ENCODE measurements around the gene MLIP. TPM values are rescaled to one million over a fixed set of nuclear protein-coding genes. Genes with fewer than 3 reads are reported as not detected.

MLIP gene
- total and polyA plus RNA-seq, 2 of the 13 experiments (the other 11 are each of a cell fraction or from before 2014, with no cell fraction given) = 0.08 to 0.33 TPM

DNA sequence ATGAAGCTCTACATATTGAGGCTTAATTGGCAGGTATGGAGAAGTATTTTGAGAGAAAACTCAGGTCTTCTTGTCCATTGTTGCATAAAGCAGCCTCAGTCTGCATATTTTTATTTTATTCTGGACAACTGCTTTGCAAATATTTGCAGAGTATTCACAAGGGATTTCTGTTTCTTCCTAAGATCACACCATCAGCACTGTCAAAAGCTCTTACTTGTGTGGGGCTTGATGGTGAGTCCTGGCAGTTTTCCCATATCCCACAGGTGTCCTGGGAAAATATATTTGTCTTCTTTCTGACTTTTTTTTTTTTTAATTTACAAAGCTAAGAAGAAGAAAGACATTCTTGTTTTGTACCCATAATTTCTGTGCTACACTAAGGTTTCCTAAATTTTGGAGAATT lies 16.9 kb upstream of the MLIP start:
- in situ Hi-C loops (cut with HindIII; ENCODE audit: extremely low pct_ligation_motif_present, low pct_unique_long_range_greater_than_20kb) = no loop called here
- H3K9ac ChIP-seq (ENCODE audit: insufficient read depth, low read depth, low read length) = no peak overlapping the region
- no peak for FAIRE-seq

More for the DNA sequence above, 16.9 kb upstream of the MLIP start:
- H3K27me3 ChIP-seq (ENCODE audit: control insufficient read depth in 1 of 2, insufficient read depth in 2 of 2, low read length in 2 of 2) = no peaks in the 10 kb centered on the region
- no peak overlapping the region for H2AFZ ChIP-seq (ENCODE audit: low read length)
- H3K27ac ChIP-seq (ENCODE audit: extremely low read length, insufficient read depth, low read length) = no peak overlapping the region
- ChIA-PET CTCF (ENCODE audit: low intra/inter-chr PET ratio, low total read pairs) (no interaction called here), POLR2A (no interaction called here)
- intact Hi-C loops (cut with micrococcal nuclease; ENCODE audit: unreplicated experiment) = no loop called here
- no peaks in the 10 kb centered on the region for H3K79me2 ChIP-seq (ENCODE audit: insufficient read depth, low read length)
- TF ChIP-seq, protein P1, sequence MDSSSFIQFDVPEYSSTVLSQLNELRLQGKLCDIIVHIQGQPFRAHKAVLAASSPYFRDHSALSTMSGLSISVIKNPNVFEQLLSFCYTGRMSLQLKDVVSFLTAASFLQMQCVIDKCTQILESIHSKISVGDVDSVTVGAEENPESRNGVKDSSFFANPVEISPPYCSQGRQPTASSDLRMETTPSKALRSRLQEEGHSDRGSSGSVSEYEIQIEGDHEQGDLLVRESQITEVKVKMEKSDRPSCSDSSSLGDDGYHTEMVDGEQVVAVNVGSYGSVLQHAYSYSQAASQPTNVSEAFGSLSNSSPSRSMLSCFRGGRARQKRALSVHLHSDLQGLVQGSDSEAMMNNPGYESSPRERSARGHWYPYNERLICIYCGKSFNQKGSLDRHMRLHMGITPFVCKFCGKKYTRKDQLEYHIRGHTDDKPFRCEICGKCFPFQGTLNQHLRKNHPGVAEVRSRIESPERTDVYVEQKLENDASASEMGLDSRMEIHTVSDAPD (CRISPR knock-in tag; IDR thresholded peaks at IDR 0.05) = no peak
- TF ChIP-seq CREB1 (IDR thresholded peaks at IDR 0.05) = no peak
- TF ChIP-seq CREB1 (CRISPR knock-in tag; IDR thresholded peaks at IDR 0.05) = no peak
- TF ChIP-seq, protein P2, sequence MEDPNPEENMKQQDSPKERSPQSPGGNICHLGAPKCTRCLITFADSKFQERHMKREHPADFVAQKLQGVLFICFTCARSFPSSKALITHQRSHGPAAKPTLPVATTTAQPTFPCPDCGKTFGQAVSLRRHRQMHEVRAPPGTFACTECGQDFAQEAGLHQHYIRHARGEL (CRISPR knock-in tag; IDR thresholded peaks at IDR 0.05) = no peak
- no peak for TF ChIP-seq RARA (CRISPR knock-in tag; IDR thresholded peaks at IDR 0.05)
- TF ChIP-seq NRL (CRISPR knock-in tag; IDR thresholded peaks at IDR 0.05; ENCODE audit: borderline replicate concordance) = no peak
- TF ChIP-seq, protein P3, sequence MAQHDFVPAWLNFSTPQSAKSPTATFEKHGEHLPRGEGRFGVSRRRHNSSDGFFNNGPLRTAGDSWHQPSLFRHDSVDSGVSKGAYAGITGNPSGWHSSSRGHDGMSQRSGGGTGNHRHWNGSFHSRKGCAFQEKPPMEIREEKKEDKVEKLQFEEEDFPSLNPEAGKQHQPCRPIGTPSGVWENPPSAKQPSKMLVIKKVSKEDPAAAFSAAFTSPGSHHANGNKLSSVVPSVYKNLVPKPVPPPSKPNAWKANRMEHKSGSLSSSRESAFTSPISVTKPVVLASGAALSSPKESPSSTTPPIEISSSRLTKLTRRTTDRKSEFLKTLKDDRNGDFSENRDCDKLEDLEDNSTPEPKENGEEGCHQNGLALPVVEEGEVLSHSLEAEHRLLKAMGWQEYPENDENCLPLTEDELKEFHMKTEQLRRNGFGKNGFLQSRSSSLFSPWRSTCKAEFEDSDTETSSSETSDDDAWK (CRISPR knock-in tag; IDR thresholded peaks at IDR 0.05) = no peak
- TF ChIP-seq, protein P4, sequence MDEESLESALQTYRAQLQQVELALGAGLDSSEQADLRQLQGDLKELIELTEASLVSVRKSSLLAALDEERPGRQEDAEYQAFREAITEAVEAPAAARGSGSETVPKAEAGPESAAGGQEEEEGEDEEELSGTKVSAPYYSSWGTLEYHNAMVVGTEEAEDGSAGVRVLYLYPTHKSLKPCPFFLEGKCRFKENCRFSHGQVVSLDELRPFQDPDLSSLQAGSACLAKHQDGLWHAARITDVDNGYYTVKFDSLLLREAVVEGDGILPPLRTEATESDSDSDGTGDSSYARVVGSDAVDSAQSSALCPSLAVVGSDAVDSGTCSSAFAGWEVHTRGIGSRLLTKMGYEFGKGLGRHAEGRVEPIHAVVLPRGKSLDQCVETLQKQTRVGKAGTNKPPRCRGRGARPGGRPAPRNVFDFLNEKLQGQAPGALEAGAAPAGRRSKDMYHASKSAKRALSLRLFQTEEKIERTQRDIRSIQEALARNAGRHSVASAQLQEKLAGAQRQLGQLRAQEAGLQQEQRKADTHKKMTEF (CRISPR knock-in tag; IDR thresholded peaks at IDR 0.05) = no peak
- TF ChIP-seq SATB2 (CRISPR knock-in tag; IDR thresholded peaks at IDR 0.05) = no peak
- TF ChIP-seq ZNF10 (CRISPR knock-in tag; IDR thresholded peaks at IDR 0.05; ENCODE audit: borderline replicate concordance, low read depth) = no peak
- TF ChIP-seq PHF20 (CRISPR knock-in tag; IDR thresholded peaks at IDR 0.05) = no peak
- TF ChIP-seq ZNF670 (CRISPR knock-in tag; IDR thresholded peaks at IDR 0.05; ENCODE audit: borderline replicate concordance) = no peak
- DNase-seq (ENCODE audit: low spot score) (no peak), ATAC-seq (no peak)
- H3K9me3 ChIP-seq (ENCODE audit: low read length) = no peaks in the 10 kb centered on the region
- H3K4me1 ChIP-seq (ENCODE audit: insufficient read depth, low read length) = peaks cover 18% of the 10 kb centered on the region
- BruUV-seq (replicated peaks) = no TSS peak
- H3K36me3 ChIP-seq (replicated peaks in 1 of 2; ENCODE audit: control insufficient read depth in 1 of 2, insufficient read depth in 2 of 2, low read length in 2 of 2) = no peaks in the 10 kb centered on the region
- H3K4me3 ChIP-seq (replicated peaks in 1 of 3; ENCODE audit: insufficient read depth in 1 of 3, low read depth in 2 of 3, low read length in 3 of 3) = no peak overlapping the region
- no peak overlapping the region for H3K4me2 ChIP-seq (ENCODE audit: low read depth, low read length)
- no peaks in the 10 kb centered on the region for H4K20me1 ChIP-seq (ENCODE audit: insufficient read depth, low read length)
